Endodermal cell (in vitro differentiated cells): Measurements from ENCODE around the gene HOPX. TPM values are rescaled to one million over a fixed set of nuclear protein-coding genes. Genes with fewer than 3 reads are reported as not detected.
"Not testable (repeated sequence)": the region's sequence is repeated elsewhere in the genome, so short reads cannot be mapped to it uniquely, and the experiment has no call there.

Experiments
- DNase-seq: peaks from one replicate; pipeline ENCODE4 v3.0.0-alpha.2; 2017
- H3K27ac ChIP-seq: 2 replicates; pipeline ENCODE4 v1.5.1; 2013; ENCODE audit warnings: mild to moderate bottlenecking, low read depth, low read length, moderate library complexity
- H3K27me3 ChIP-seq: 2 replicates; pipeline ENCODE4 v1.6.1; 2013; ENCODE audit warnings: mild to moderate bottlenecking, low read length, moderate library complexity; ENCODE audit not compliant: insufficient read depth, control insufficient read depth, poor library complexity, severe bottlenecking
- H3K36me3 ChIP-seq: 2 replicates; pipeline ENCODE4 v1.7.0; 2013; ENCODE audit warnings: mild to moderate bottlenecking, low read length, moderate library complexity; ENCODE audit not compliant: control insufficient read depth, insufficient read depth
- H3K4me1 ChIP-seq: one replicate; pipeline ENCODE4 v1.7.0; 2013; ENCODE audit warnings: low read length; ENCODE audit not compliant: control insufficient read depth, insufficient read depth
- H3K4me3 ChIP-seq: 2 replicates; pipeline ENCODE4 v1.5.1; 2013; ENCODE audit warnings: mild to moderate bottlenecking, low read length, moderate library complexity
- H3K9ac ChIP-seq: 2 replicates; pipeline ENCODE4 v1.6.1; 2013; ENCODE audit warnings: mild to moderate bottlenecking, low read length, moderate library complexity; ENCODE audit not compliant: poor library complexity, severe bottlenecking; ENCODE audit errors: extremely low read depth
- H3K9me3 ChIP-seq: 2 replicates; pipeline ENCODE4 v1.6.1; 2013; ENCODE audit warnings: mild to moderate bottlenecking, low read length, moderate library complexity; ENCODE audit not compliant: control insufficient read depth
- H3K27ac Mint-ChIP-seq: 2 replicates; pipeline ENCODE4 v1.8.0; 2020; ENCODE audit warnings: mixed read lengths
- H3K27me3 Mint-ChIP-seq: 2 replicates; pipeline ENCODE4 v1.8.0; 2021; ENCODE audit warnings: mild to moderate bottlenecking, mixed read lengths; ENCODE audit not compliant: insufficient read depth
- H3K36me3 Mint-ChIP-seq: 2 replicates; pipeline ENCODE4 v1.8.0; 2020; ENCODE audit warnings: low read depth, mixed read lengths
- H3K4me1 Mint-ChIP-seq: 2 replicates; pipeline ENCODE4 v1.8.0; 2020; ENCODE audit warnings: mixed read lengths
- H3K4me3 Mint-ChIP-seq: 2 replicates; pipeline ENCODE4 v1.8.0; 2020; ENCODE audit warnings: mild to moderate bottlenecking, moderate library complexity, mixed read lengths
- H3K9me3 Mint-ChIP-seq: 2 replicates; pipeline ENCODE4 v1.8.0; 2020; ENCODE audit warnings: mild to moderate bottlenecking, mixed read lengths
- CTCF ChIP-seq: fragments of 200-600 bp; sonication (generic); conservative IDR thresholded peaks from 2 replicates; pipeline ENCODE4 v1.5.0; 2021; ENCODE audit warnings: antibody characterized with exemption, mild to moderate bottlenecking
- WGBS, 2 experiments: methylation state at CpG; one replicate each; pipeline versions ENCODE4 v1.1.5 to v1.1.7; 2013; ENCODE audit warnings: missing lambda C conversion rate in 2 of 2, mixed read lengths in 1 of 2; ENCODE audit not compliant: insufficient coverage in 1 of 2, insufficient read length in 1 of 2; 5-methylcytosine and 5-hydroxymethylcytosine counted together
- total RNA-seq, 2 donors: library from RNA; stranded (reverse); fragmentation: NEBNext Ultra II Directional in 1 of 2; extraction: Animal tissue kit (Norgen Biotek cat#: 25700) in 1 of 2; gene quantifications; 2 replicates in 1 of 2; 3 replicates in 1 of 2; pipeline ENCODE4 v1.2.1, GENCODE V29; 2021

The HOPX gene
- total RNA-seq, 2 donors from 2014 or later = not detected

GRCh38 chr4:56637791-56638190 lies 43.3 kb downstream of the HOPX start:
- Mint-ChIP-seq H3K36me3 (no peaks in the 10 kb centered on the region), H3K4me1 (peaks cover 24% of the 10 kb centered on the region), H3K27me3 (peaks cover 6% of the 10 kb centered on the region), H3K4me3 (no peak overlapping the region), H3K9me3 (peaks cover 5% of the 10 kb centered on the region), H3K27ac (no peak overlapping the region)
- Histone ChIP-seq H3K4me3 (no peak overlapping the region), H3K9me3 (no peaks in the 10 kb centered on the region), H3K27me3 (no peaks in the 10 kb centered on the region), H3K9ac (no peak overlapping the region), H3K4me1 (no peaks in the 10 kb centered on the region), H3K36me3 (no peaks in the 10 kb centered on the region), H3K27ac (no peak overlapping the region)
- TF ChIP-seq CTCF = no peak
- no peak for DNase-seq

- H3K4me1 ChIP-seq = no peaks in the 10 kb centered on the region
- no peak overlapping the region for H3K27ac ChIP-seq
- Mint-ChIP-seq H3K9me3 (peaks cover 5% of the 10 kb centered on the region), H3K27ac (no peak overlapping the region), H3K4me3 (no peak overlapping the region), H3K36me3 (no peaks in the 10 kb centered on the region), H3K27me3 (peaks cover 6% of the 10 kb centered on the region), H3K4me1 (peaks cover 24% of the 10 kb centered on the region)
- no peak overlapping the region for H3K4me3 ChIP-seq
- DNase-seq = no peak
- H3K27me3 ChIP-seq = no peaks in the 10 kb centered on the region
- TF ChIP-seq CTCF = no peak
- H3K36me3 ChIP-seq = no peaks in the 10 kb centered on the region
- 100% methylated on average over 1 of the region's 1 CpG; no CpG with 5 or more reads in 1 of the 2 experiments for WGBS, 2 experiments
- no peaks in the 10 kb centered on the region for H3K9me3 ChIP-seq
- H3K9ac ChIP-seq = no peak overlapping the region
Measured at GRCh38 chr4:56637154-56637553, 43.9 kb downstream of the HOPX start.

- not testable (repeated sequence) for H3K36me3 Mint-ChIP-seq, H3K36me3 ChIP-seq, H3K4me1 ChIP-seq, H3K4me3 ChIP-seq, H3K27ac ChIP-seq, H3K4me1 Mint-ChIP-seq, DNase-seq, H3K4me3 Mint-ChIP-seq, H3K9ac ChIP-seq, H3K27ac Mint-ChIP-seq, H3K9me3 ChIP-seq, H3K27me3 ChIP-seq, H3K9me3 Mint-ChIP-seq
- H3K27me3 Mint-ChIP-seq = peaks cover 10% of the 10 kb centered on the region
- 94 to 100% methylated on average over 5 to 8 of the region's 9 CpGs for WGBS, 2 experiments
Measured at GRCh38 chr4:56634954-56635353, 46.1 kb downstream of the HOPX start.

- Mint-ChIP-seq H3K27ac (no peak overlapping the region), H3K27me3 (peaks cover 15% of the 10 kb centered on the region), H3K9me3 (peaks cover 9% of the 10 kb centered on the region), H3K36me3 (no peaks in the 10 kb centered on the region), H3K4me3 (no peak overlapping the region), H3K4me1 (no peaks in the 10 kb centered on the region)
- Histone ChIP-seq H3K9ac (no peak overlapping the region), H3K4me1 (no peaks in the 10 kb centered on the region), H3K36me3 (no peaks in the 10 kb centered on the region), H3K4me3 (no peak overlapping the region), H3K27me3 (no peaks in the 10 kb centered on the region), H3K27ac (no peak overlapping the region), H3K9me3 (no peaks in the 10 kb centered on the region)
- WGBS, 2 experiments = 91 to 92% methylated on average over 6 to 7 of the region's 7 CpGs
- DNase-seq = no peak
- TF ChIP-seq CTCF = no peak
Measured at GRCh38 chr4:56633486-56633885, 47.6 kb downstream of the HOPX start.
